Stimulated activated naive B cell treated with anti-CD40 and anti-IgM and Interleukin-4, amounts not matched to agents 10 μg/mL and 1 μg/mL and 100 μg/mL, for 72 hours (primary cell): Measurements from ENCODE around the gene ATRN.

ENCODE experiments used
- ATAC-seq, 2 donors: fragments of 150-1000 bp; cut with Tn5 transposase; replicated peaks; 2 replicates each; pipeline ENCODE4 v1.10.0; 2021; ENCODE audit warnings: moderate library complexity in 1 of 2
- DNase-seq: peaks from one replicate; pipeline ENCODE4 v3.0.0; 2021
- H3K27ac Mint-ChIP-seq: one replicate; pipeline ENCODE4 v1.8.0; 2022; ENCODE audit warnings: mild to moderate bottlenecking, mixed read lengths
- H3K27me3 Mint-ChIP-seq, 2 donors: one replicate each; pipeline ENCODE4 v1.8.0; 2022; ENCODE audit warnings: mixed read lengths in 2 of 2
- H3K36me3 Mint-ChIP-seq, 2 donors: one replicate each; pipeline ENCODE4 v1.8.0; 2022; ENCODE audit warnings: mixed read lengths in 2 of 2, mild to moderate bottlenecking in 1 of 2
- H3K4me1 Mint-ChIP-seq, 2 donors: one replicate each; pipeline ENCODE4 v1.8.0; 2022; ENCODE audit warnings: mixed read lengths in 2 of 2, mild to moderate bottlenecking in 1 of 2
- H3K4me3 Mint-ChIP-seq, 2 donors: one replicate each; pipeline ENCODE4 v1.8.0; 2022; ENCODE audit warnings: mild to moderate bottlenecking in 2 of 2, mixed read lengths in 2 of 2, moderate library complexity in 1 of 2
- H3K9me3 Mint-ChIP-seq, 2 donors: one replicate each; pipeline ENCODE4 v1.8.0; 2022; ENCODE audit warnings: mixed read lengths in 2 of 2, mild to moderate bottlenecking in 1 of 2

Gene ATRN

DNA sequence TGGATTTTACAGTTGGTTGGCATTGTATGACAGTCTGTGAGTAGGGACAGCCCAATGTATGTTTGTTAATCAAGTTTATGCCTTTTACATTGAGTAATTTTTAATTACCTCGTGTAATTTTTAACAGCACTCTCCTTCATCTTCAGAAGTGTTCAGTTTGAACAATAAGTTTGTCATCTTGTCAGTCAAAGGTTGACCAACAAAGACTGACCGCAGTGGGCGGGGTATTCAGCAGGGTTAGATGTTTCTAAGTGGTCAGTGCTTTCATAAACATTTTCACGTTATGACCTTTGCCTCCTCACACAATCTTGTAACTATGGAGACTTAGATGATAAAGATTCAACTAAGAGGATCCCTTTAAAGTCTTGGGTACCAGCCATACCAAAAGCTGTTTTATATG lies 151.6 kb downstream of the ATRN start:
- Mint-ChIP-seq H3K4me1 (no peaks in the 10 kb centered on the region), H3K4me3 (no peak overlapping the region), H3K36me3 (peaks cover 25 to 37% of the 10 kb centered on the region in 2 donors), H3K27me3 (no peaks in the 10 kb centered on the region), H3K27ac (no peak overlapping the region), H3K9me3 (no peaks in the 10 kb centered on the region)
- DNase-seq (no peak), ATAC-seq (no peak)

DNA sequence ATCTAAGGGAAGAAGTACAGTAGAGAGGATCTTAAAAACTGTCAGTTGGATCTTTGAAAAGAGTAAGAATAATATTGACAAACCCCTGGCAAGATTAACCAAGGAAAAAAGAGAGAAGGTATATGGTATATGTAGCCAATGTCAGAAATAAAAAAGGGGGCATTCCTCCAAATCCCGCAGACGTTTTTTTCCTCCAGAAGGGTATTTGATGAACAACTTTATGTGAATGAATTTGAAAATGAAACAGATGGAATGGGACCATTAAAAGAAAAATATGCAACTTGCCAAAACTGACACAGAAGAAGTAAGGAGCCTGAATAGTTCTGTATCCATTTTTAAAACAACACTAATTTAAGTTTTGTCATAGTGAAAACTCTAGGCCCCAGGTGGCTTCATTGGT lies 156.7 kb downstream of the ATRN start:
- no peaks in the 10 kb centered on the region for H3K9me3 Mint-ChIP-seq
- DNase-seq (no peak), ATAC-seq (no peak)
- no peak overlapping the region for H3K4me3 Mint-ChIP-seq
- no peaks in the 10 kb centered on the region for H3K27me3 Mint-ChIP-seq
- peaks cover 25 to 43% of the 10 kb centered on the region in 2 donors for H3K36me3 Mint-ChIP-seq
- H3K27ac Mint-ChIP-seq: no peak overlapping the region
- no peaks in the 10 kb centered on the region for H3K4me1 Mint-ChIP-seq

DNA sequence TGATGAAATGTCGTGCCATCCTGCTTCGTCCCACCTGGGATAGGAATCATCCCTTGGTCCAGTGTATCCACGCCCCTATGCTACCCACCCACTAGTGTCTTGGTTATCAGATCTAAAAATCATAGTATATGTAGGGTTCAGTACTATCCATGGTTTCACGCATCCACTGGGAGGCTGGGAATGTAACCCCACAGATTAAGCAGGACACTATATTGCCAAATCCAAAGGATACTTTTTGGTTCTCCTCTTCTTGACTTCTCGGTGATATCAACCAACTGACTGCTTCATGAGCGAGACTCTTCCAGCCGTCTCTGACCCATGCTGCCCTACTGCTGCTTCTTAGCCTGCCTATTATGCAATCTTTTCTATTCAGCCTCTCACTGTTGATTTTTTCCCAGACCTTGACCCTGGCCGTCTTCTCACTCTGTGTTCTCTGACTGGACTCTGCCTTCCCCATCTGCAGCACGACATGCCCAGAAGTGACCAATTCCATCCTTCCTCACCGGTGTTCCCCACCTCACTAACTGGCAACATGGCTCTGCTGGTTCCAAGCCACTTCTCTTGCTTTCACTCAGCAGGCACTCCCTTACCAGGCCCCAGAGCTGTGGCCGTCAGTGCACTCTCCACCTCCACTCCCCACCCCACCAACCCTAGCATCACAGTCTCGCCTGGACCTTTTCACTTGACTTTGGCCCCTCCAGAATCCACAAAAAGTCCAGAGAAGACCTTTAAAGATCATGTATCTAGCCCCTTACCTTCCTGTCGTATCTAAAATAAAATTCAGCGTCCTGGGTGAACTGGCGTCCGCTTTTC lies 157.9 kb downstream of the ATRN start:
- no peak for ATAC-seq
- H3K36me3 Mint-ChIP-seq: peaks cover 25 to 43% of the 10 kb centered on the region in 2 donors
- H3K4me1 Mint-ChIP-seq: no peaks in the 10 kb centered on the region

DNA sequence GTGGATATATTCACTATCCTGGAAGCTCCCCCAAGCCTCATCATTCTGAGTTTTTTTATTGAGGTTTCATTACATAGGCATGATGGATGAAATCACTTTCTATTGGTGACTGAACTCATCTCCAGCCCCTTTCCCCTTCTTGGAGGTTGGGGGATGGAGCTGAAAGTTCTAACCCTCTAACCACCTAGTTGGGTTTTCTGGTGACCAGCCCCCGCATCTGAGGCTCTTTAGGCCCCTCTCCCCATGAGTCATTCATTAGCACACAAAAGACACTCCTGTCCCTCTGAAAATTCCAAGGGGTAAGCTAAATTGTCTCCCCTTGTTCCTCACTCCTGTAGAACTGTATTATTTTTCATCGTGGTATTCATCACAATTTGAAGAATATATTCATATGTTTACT lies 159.1 kb downstream of the ATRN start:
- H3K4me3 Mint-ChIP-seq: no peak overlapping the region
- DNase-seq: no peak
- H3K36me3 Mint-ChIP-seq: peaks cover 25 to 49% of the 10 kb centered on the region in 2 donors
- H3K4me1 Mint-ChIP-seq: no peaks in the 10 kb centered on the region
- no peaks in the 10 kb centered on the region for H3K9me3 Mint-ChIP-seq
- no peak overlapping the region for H3K27ac Mint-ChIP-seq
- no peak for ATAC-seq
- H3K27me3 Mint-ChIP-seq: no peaks in the 10 kb centered on the region

More for the DNA sequence above, 157.9 kb downstream of the ATRN start:
- DNase-seq: no peak
- H3K4me3 Mint-ChIP-seq: no peak overlapping the region
- H3K27me3 Mint-ChIP-seq: no peaks in the 10 kb centered on the region
- no peak overlapping the region for H3K27ac Mint-ChIP-seq
- no peaks in the 10 kb centered on the region for H3K9me3 Mint-ChIP-seq

DNA sequence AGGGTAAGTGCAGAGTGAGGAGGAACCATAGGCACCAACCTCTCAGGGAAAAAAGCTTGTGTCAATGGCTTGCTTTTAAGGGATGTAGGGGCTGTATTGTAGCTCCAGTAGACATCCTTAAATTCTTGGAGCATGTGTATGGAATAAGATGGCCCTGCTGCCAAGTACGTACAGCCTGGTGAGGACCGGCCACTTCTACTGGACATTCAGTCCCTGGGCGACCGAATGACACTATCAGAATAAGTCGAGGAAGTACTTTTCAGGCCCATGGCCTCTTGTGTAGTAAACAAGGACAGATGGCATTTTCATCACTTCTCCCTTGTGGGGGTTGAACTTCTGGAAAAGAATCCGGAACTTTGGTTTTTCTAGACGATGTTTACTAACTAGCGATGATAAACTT lies 159.6 kb downstream of the ATRN start:
- H3K27ac Mint-ChIP-seq: no peak overlapping the region
- no peak for DNase-seq
- no peak for ATAC-seq
- H3K9me3 Mint-ChIP-seq: no peaks in the 10 kb centered on the region
- H3K36me3 Mint-ChIP-seq: peaks cover 24 to 44% of the 10 kb centered on the region in 2 donors
- H3K27me3 Mint-ChIP-seq: no peaks in the 10 kb centered on the region
- H3K4me3 Mint-ChIP-seq: no peak overlapping the region
- H3K4me1 Mint-ChIP-seq: no peaks in the 10 kb centered on the region

DNA sequence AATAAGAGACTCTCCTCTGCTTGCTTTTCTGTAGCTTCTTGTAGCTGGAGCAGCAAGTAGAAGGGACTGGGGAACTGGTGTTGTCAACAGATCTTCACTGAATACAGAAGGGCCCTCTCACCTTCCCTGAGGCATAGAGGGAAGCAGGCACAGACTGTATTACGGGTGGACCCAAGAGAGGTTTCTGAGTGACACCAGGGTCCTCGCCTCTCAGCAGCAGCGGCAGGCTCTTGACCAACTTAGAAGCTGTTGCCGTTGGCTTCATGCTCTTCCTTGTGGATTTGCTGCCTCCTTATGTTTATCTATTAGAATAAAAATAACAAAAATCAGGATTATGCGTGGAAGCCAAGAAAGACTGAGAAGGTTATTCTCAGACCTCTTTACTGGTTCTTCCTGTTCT lies 160.7 kb downstream of the ATRN start:
- H3K9me3 Mint-ChIP-seq: no peaks in the 10 kb centered on the region
- no peak for ATAC-seq
- no peak overlapping the region for H3K4me3 Mint-ChIP-seq
- H3K36me3 Mint-ChIP-seq: peaks cover 20 to 40% of the 10 kb centered on the region in 2 donors
- no peak for DNase-seq
- no peaks in the 10 kb centered on the region for H3K27me3 Mint-ChIP-seq
- H3K27ac Mint-ChIP-seq: no peak overlapping the region
- H3K4me1 Mint-ChIP-seq: no peaks in the 10 kb centered on the region

DNA sequence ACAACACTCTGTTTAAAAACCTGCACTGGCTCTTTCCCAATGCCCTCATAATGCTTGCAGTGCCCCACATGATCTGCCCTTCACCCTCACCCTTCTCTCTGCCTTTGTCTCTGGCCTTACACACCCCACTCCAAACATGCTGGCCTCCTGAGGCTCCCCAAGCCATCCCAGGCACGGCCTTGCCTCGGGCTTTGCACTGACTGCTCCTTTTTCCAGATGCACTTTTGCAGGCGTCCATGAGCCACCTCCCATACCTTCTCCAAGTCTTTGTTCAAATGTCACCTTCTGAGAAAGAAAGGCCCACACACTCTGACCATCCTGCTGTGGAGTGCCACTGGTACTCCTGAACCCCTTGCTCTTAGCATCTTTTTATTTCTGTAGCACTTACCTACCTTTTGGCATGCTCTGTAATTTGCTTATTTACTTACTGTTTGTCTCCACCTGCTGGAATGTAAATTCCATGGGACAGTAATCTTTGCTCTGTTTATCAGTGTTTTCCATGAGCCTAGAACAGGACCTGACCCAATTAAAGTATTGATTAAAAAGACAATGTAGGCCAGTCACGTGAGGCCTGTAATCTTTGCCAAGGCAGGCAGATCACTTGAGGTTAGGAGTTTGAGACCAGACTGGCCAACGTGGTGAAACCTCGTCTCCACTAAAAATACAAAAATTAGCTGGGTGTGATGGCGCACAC lies 161.6 kb downstream of the ATRN start:
- Mint-ChIP-seq H3K9me3 (no peaks in the 10 kb centered on the region), H3K27me3 (no peaks in the 10 kb centered on the region), H3K27ac (no peak overlapping the region), H3K4me1 (no peaks in the 10 kb centered on the region), H3K36me3 (peaks cover 16 to 36% of the 10 kb centered on the region in 2 donors), H3K4me3 (no peak overlapping the region)
- no peak for DNase-seq
- no peak for ATAC-seq

DNA sequence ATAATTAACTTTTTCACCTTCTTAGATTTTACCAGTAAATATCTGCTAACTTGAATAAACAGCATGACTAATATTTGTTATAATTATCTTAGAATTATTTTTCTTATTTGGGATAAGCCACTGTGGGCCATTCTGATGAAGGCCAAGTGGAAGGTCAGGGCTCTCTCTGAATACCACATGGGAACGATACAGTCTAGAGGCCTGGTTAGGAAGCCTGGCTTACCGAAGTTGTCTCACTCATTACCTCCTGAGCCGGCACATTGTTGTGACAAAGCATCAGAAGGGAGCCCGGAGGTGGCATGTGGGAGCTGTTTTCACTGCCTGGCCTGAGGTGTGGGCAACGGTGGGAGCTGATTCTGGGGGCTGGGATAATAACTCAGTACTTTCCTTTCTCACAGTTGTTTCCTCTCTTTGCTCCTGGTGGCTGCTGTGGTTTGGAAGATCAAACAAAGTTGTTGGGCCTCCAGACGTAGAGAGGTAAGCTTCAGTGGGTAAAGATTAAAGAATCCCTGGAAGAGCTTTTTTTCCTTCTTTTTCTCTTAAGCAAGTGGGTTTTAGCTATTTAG lies 163.2 kb downstream of the ATRN start:
- Mint-ChIP-seq H3K4me1 (no peaks in the 10 kb centered on the region), H3K27me3 (no peaks in the 10 kb centered on the region), H3K36me3 (peaks cover 13 to 38% of the 10 kb centered on the region in 2 donors), H3K4me3 (no peak overlapping the region), H3K27ac (no peak overlapping the region), H3K9me3 (no peaks in the 10 kb centered on the region)
- no peak for DNase-seq
- ATAC-seq: no peak

DNA sequence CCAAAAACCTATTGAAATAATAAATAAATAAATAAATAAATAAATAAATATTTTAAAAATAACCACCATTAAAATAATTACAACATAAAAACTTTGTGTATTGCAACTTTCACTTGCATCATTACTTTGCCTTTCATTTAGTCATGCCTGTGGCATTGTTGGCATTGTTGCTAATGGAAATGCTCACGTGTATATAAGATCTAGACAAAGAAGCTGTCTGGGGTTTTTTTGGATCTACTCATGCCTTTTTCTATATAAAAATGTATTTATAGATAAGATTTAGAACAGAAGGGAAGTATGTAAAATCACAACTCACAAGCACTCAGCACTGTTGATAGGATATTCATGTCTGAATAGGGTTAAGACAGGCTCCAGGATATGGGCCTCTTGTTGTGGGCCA lies 164.5 kb downstream of the ATRN start:
- H3K4me1 Mint-ChIP-seq: no peaks in the 10 kb centered on the region
- no peaks in the 10 kb centered on the region for H3K27me3 Mint-ChIP-seq
- peaks cover 0 to 2% of the 10 kb centered on the region in 2 donors for H3K9me3 Mint-ChIP-seq
- peaks cover 12 to 34% of the 10 kb centered on the region in 2 donors for H3K36me3 Mint-ChIP-seq
- no peak for DNase-seq
- no peak overlapping the region for H3K4me3 Mint-ChIP-seq
- no peak overlapping the region for H3K27ac Mint-ChIP-seq
- no peak for ATAC-seq

DNA sequence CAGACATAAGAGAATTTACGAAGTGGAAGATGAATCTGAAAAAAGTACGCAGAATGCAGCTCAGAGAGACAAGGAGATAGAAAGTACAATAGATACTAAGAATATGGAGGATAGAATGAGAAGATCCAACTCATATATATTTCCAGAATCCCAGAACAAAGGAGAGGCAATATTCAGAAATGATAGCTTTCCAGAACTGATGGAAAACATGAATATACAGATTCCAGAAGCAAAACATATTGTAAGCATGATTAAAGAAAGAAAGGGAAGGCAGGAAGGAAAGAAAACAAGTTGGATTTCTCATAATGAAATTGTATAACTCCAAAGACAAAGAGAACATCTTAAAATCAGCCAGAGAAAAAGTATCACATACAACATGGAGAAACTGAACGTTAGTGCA lies 169.4 kb downstream of the ATRN start:
- no peak for ATAC-seq
- H3K4me1 Mint-ChIP-seq: no peaks in the 10 kb centered on the region
- no peaks in the 10 kb centered on the region for H3K27me3 Mint-ChIP-seq
- peaks cover 38 to 40% of the 10 kb centered on the region in 2 donors for H3K36me3 Mint-ChIP-seq
- peaks cover 0 to 2% of the 10 kb centered on the region in 2 donors for H3K9me3 Mint-ChIP-seq
- no peak overlapping the region for H3K4me3 Mint-ChIP-seq
- no peak overlapping the region for H3K27ac Mint-ChIP-seq
- DNase-seq: no peak

DNA sequence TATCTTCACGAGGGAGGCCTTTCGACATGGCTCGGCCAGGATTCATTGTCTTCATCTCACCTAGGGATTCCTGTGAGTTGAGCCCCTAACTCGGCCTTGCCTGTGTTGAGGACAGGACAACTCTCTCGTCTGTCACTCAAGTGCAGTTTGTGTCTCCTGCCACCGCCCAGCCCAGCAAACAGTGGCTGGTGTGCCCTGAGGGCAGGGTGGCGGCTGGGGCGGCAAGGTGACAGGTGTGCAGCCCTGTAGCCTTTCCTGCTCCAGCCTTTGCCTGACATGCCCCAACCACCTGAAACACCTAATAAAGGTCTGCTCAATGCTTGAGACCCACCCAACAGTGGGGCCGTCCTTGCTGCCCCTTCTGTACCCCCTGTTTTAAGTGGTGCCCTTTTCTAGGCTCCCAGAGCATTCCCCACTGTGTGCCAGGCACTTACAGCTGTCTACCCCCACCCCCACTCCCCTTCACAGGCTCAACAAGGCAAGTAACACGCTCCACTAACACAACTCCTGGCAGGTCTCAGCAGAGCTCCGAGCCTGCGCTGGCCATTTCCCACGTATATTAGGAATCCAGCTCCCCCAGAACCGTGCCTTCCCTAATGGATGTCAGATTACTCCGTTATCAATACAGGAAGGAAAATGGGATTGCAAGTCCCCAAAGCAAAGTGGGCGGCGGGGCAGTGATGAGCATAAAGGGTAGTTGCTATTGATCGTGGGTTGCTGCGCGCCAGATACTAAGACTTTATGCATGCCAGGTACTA lies 174.7 kb downstream of the ATRN start:
- peaks cover 41 to 49% of the 10 kb centered on the region in 2 donors for H3K36me3 Mint-ChIP-seq
- H3K27ac Mint-ChIP-seq: no peak overlapping the region
- ATAC-seq (no peak), DNase-seq (no peak)
- no peaks in the 10 kb centered on the region for H3K9me3 Mint-ChIP-seq
- H3K27me3 Mint-ChIP-seq: no peaks in the 10 kb centered on the region
- H3K4me1 Mint-ChIP-seq: no peaks in the 10 kb centered on the region
- no peak overlapping the region for H3K4me3 Mint-ChIP-seq

DNA sequence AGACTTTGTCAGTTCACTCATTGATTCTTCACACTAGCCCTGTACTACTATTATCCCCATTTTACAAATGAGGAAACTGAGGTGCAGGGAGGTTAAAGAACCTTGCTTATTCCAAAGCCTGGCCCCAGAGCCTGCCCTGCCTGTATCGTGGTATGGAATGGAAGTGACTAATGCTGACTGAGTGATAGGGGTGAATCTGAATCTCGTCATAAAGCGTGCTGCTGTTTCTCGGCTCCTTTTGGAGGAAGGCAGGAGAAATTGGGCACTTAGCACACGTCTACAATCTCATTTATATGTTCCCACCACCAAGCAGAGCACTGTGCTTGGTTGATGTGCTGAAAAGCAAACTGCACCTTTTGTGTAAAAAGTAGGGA lies 175.2 kb downstream of the ATRN start:
- H3K27me3 Mint-ChIP-seq: no peaks in the 10 kb centered on the region
- DNase-seq (no peak), ATAC-seq (no peak)
- peaks cover 36 to 49% of the 10 kb centered on the region in 2 donors for H3K36me3 Mint-ChIP-seq
- no peaks in the 10 kb centered on the region for H3K4me1 Mint-ChIP-seq
- no peak overlapping the region for H3K4me3 Mint-ChIP-seq
- H3K9me3 Mint-ChIP-seq: no peaks in the 10 kb centered on the region
- no peak overlapping the region for H3K27ac Mint-ChIP-seq

DNA sequence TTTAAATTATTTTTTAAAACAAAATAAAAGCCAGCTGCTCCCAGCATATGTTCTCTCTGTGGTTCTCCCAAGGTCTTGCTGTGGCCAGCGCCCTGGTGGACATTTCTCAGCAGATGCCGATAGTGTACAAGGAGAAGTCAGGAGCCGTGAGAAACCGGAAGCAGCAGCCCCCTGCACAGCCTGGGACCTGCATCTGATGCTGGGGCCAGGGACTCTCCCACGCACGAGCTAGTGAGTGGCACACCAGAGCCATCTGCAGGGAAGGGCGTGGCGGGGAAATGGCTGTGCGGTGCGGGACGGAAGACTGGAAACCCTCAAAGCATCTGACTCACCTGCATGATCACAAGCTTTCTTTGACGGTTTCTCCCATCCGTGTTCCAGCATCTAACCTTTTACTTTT lies 175.8 kb downstream of the ATRN start:
- H3K36me3 Mint-ChIP-seq: peaks cover 32 to 54% of the 10 kb centered on the region in 2 donors
- H3K4me1 Mint-ChIP-seq: no peaks in the 10 kb centered on the region
- no peak overlapping the region for H3K27ac Mint-ChIP-seq
- H3K4me3 Mint-ChIP-seq: no peak overlapping the region
- H3K9me3 Mint-ChIP-seq: no peaks in the 10 kb centered on the region
- H3K27me3 Mint-ChIP-seq: no peaks in the 10 kb centered on the region
- no peak for ATAC-seq
- no peak for DNase-seq

DNA sequence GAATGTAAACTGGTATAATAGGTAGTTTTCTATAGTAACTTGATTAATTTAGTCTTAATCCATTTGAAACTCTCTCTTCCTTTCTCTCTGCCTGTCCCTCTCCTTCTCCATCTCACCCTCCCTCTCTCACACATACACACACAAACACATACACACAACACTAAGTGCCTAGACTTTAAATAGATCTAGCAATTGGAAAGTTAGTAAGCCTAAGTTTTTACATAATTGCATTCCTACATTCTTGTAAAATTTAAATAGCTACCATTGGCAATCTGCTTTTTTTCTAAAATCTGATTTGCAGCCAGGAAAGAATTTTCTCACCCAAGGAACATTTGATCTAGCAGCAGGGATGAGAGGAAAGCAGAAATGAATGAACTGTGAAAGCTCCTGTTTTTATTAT lies 176.7 kb downstream of the ATRN start:
- peaks cover 31 to 55% of the 10 kb centered on the region in 2 donors for H3K36me3 Mint-ChIP-seq
- DNase-seq (no peak), ATAC-seq (no peak)
- H3K27ac Mint-ChIP-seq: no peak overlapping the region
- H3K4me3 Mint-ChIP-seq: no peak overlapping the region
- H3K27me3 Mint-ChIP-seq: no peaks in the 10 kb centered on the region
- no peaks in the 10 kb centered on the region for H3K9me3 Mint-ChIP-seq
- H3K4me1 Mint-ChIP-seq: peaks cover 3 to 4% of the 10 kb centered on the region in 2 donors
